PC-9 (cell line): ENCODE results near the gene EFNA3. TPM values are rescaled to one million over a fixed set of nuclear protein-coding genes. Genes with fewer than 3 reads are reported as not detected.

Experiments
- BruUV-seq: library from RNA; stranded (reverse); fragments of 400-500 nt; replicated peaks from 2 replicates; lab custom pipeline; 2021; lab: Mats Ljungman, UMichigan
- CTCF ChIA-PET: fragments of 300-600 bp; sonication (Branson Sonifier 250); formaldehyde crosslinking; loops from one replicate; lab custom pipeline; 2022; ENCODE audit warnings: antibody characterized with exemption; lab: Charles Lee
- POLR2A ChIA-PET: fragments of 300-600 bp; sonication (Branson Sonifier 250); formaldehyde crosslinking; loops from one replicate; lab custom pipeline; 2022; ENCODE audit warnings: antibody characterized with exemption; ENCODE audit not compliant: unreplicated experiment; lab: Charles Lee
- DNase-seq, 2 experiments: peaks; one replicate each; pipeline versions ENCODE4 v3.0.0 to v3.0.0-alpha.2; 2015 to 2022; ENCODE audit warnings: mixed read lengths in 1 of 2
- H2AFZ ChIP-seq: fragments of 200-600 bp; sonication (generic); 2 replicates; pipeline ENCODE4 v1.8.1; 2017; ENCODE audit warnings: antibody characterized with exemption
- H3F3A ChIP-seq: fragments of 200-600 bp; sonication (generic); 2 replicates; pipeline ENCODE4 v1.8.1; 2017; ENCODE audit warnings: antibody characterized with exemption, mild to moderate bottlenecking, low read depth; ENCODE audit not compliant: insufficient read depth
- H3K27ac ChIP-seq: fragments of 200-600 bp; sonication (generic); 2 replicates; pipeline ENCODE4 v1.6.1; 2016; ENCODE audit warnings: mixed run types
- H3K27me3 ChIP-seq: fragments of 200-600 bp; sonication (generic); 2 replicates; pipeline ENCODE4 v1.6.1; 2016; ENCODE audit warnings: low read depth, mixed run types; ENCODE audit not compliant: insufficient read depth
- H3K36me3 ChIP-seq: fragments of 200-600 bp; sonication (generic); 2 replicates; pipeline ENCODE4 v1.6.1; 2016; ENCODE audit warnings: low read depth, mixed run types
- H3K4me1 ChIP-seq: fragments of 200-600 bp; sonication (generic); replicated peaks from 2 replicates; pipeline ENCODE4 v1.6.1; 2016; ENCODE audit warnings: mixed run types; ENCODE audit not compliant: insufficient read depth
- H3K4me2 ChIP-seq: fragments of 200-600 bp; sonication (generic); 2 replicates; pipeline ENCODE4 v1.6.1; 2017; ENCODE audit warnings: mixed run types
- H3K4me3 ChIP-seq: fragments of 200-600 bp; sonication (generic); 2 replicates; pipeline ENCODE4 v1.6.1; 2016; ENCODE audit warnings: mixed run types
- H3K79me2 ChIP-seq: fragments of 200-600 bp; sonication (generic); 2 replicates; pipeline ENCODE4 v1.6.1; 2017; ENCODE audit warnings: low read depth, mixed run types
- H3K9me2 ChIP-seq: fragments of 200-600 bp; sonication (generic); 2 replicates; pipeline ENCODE4 v1.8.1; 2017; ENCODE audit warnings: mild to moderate bottlenecking; ENCODE audit not compliant: insufficient read depth
- H3K9me3 ChIP-seq: fragments of 200-600 bp; sonication (generic); 2 replicates; pipeline ENCODE4 v1.8.1; 2016; ENCODE audit warnings: low read depth; ENCODE audit not compliant: insufficient read depth
- H4K20me1 ChIP-seq: fragments of 200-600 bp; sonication (generic); 2 replicates; pipeline ENCODE4 v1.8.1; 2017; ENCODE audit not compliant: insufficient read depth
- EZH2 ChIP-seq: fragments of 200-600 bp; sonication (generic); IDR thresholded peaks from 2 replicates; pipeline ENCODE4 v1.8.0; 2017; ENCODE audit warnings: antibody characterized with exemption, low read depth
- intact Hi-C: fragments of 100-400 bp; cut with micrococcal nuclease; formaldehyde crosslinking; loops from one replicate; pipeline ENCODE4 v1.10.0; 2022; ENCODE audit not compliant: unreplicated experiment
- total RNA-seq: library from RNA; stranded (reverse); gene quantifications from 2 replicates; pipeline ENCODE4 v1.2.3, GENCODE V29; 2021
- TF ChIP-seq, protein P1 (sequence below): fragments of 200-600 bp; sonication (generic); conservative IDR thresholded peaks from 2 replicates; pipeline ENCODE4 v1.6.1; 2017; ENCODE audit warnings: mixed run types, antibody characterized with exemption, mild to moderate bottlenecking, moderate library complexity

Gene EFNA3
- total RNA-seq, 1 experiment from 2014 or later: 6.7 TPM

DNA sequence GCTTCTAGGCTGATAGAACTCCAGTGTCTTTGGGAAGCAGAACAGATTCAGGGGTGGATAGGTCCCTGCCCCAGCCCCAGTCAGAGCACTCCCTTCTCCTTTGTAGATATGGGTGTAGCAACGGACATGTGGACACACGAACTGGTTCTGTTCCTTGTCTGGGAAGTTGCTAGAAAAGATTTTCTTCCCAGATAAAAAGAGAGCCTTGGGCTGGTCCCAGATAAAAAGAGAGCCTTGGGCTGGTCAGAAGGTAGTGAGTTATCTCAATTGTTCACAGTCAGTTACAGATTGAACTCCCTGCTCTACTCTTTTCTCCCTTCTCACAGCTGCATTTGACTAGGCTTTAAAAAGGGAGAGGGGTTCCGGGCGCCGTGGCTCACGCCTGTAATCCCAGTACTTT, 41.6 kb downstream of the EFNA3 start:
- BruUV-seq: no TSS peak
- ChIA-PET CTCF (no interaction called here), POLR2A (no interaction called here)
- Histone ChIP-seq H3K4me3 (no peak overlapping the region), H3K36me3 (no peaks in the 10 kb centered on the region), H2AFZ (no peak overlapping the region), H3F3A (peaks cover 25% of the 10 kb centered on the region), H3K79me2 (no peaks in the 10 kb centered on the region), H4K20me1 (no peaks in the 10 kb centered on the region), H3K9me2 (no peaks in the 10 kb centered on the region), H3K4me1 (peaks cover 21% of the 10 kb centered on the region), H3K4me2 (no peak overlapping the region), H3K27me3 (no peaks in the 10 kb centered on the region), H3K9me3 (no peaks in the 10 kb centered on the region), H3K27ac (no peak overlapping the region)
- intact Hi-C loops: no loop called here
- TF ChIP-seq, protein P1, sequence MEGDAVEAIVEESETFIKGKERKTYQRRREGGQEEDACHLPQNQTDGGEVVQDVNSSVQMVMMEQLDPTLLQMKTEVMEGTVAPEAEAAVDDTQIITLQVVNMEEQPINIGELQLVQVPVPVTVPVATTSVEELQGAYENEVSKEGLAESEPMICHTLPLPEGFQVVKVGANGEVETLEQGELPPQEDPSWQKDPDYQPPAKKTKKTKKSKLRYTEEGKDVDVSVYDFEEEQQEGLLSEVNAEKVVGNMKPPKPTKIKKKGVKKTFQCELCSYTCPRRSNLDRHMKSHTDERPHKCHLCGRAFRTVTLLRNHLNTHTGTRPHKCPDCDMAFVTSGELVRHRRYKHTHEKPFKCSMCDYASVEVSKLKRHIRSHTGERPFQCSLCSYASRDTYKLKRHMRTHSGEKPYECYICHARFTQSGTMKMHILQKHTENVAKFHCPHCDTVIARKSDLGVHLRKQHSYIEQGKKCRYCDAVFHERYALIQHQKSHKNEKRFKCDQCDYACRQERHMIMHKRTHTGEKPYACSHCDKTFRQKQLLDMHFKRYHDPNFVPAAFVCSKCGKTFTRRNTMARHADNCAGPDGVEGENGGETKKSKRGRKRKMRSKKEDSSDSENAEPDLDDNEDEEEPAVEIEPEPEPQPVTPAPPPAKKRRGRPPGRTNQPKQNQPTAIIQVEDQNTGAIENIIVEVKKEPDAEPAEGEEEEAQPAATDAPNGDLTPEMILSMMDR: no peak
- TF ChIP-seq EZH2: no peak
- DNase-seq: no peak

DNA sequence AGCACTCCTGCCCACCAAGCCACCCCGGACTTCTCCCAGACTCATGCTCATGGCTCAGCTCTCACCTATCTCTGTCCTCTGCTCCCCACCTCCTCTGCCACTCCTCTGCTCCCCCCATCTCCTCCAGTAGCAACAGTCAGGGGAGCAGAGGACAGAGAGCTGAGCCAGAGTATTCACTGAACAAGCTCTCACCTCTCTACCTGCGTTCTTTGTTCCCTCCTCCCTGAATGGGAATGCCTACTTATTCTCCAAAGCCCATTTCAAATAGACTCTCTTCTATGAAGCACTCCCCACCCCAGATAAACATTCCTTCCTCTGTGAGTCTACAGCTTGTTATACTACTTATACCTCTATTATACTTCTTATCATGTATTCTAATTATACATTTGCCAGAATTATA, 42.6 kb downstream of the EFNA3 start:
- Histone ChIP-seq H3K4me2 (no peak overlapping the region), H3K9me2 (no peaks in the 10 kb centered on the region), H3K79me2 (no peaks in the 10 kb centered on the region), H3F3A (peaks cover 33% of the 10 kb centered on the region), H3K9me3 (no peaks in the 10 kb centered on the region), H4K20me1 (no peaks in the 10 kb centered on the region), H2AFZ (no peak overlapping the region), H3K27me3 (no peaks in the 10 kb centered on the region), H3K27ac (no peak overlapping the region), H3K4me1 (peaks cover 31% of the 10 kb centered on the region), H3K4me3 (no peak overlapping the region), H3K36me3 (no peaks in the 10 kb centered on the region)
- TF ChIP-seq, protein P1: no peak
- TF ChIP-seq EZH2: no peak
- CTCF ChIA-PET: interaction anchor here (0.5 kb wide), 1 partner anchor 46 kb away, joined by 3 read pairs; no protein-coding TSS in a partner anchor
- no TSS peak for BruUV-seq
- DNase-seq: no peak
- intact Hi-C loops: no loop called here
- POLR2A ChIA-PET: no interaction called here

DNA sequence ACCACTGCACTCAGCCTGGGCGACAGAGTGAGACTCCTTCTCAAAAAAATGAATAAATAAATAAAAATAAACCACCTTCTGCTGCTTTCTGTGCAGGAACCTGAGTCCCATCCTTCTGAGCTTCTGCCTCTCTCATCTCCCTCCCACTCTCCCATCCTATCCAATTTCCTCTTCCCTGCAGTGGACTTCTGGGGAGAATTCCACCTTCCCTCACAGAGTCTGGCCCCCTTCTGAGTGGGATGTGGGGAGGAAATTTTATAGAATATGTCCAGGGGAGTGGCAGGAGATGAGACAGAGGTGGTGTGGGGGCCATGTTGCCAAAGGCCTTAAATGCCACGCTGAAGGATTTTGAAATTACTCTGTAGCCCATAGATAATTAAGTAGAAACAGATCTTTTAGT, 43.7 kb downstream of the EFNA3 start:
- Histone ChIP-seq H3K27ac (no peak overlapping the region), H4K20me1 (no peaks in the 10 kb centered on the region), H3K9me2 (no peaks in the 10 kb centered on the region), H2AFZ (no peak overlapping the region), H3K36me3 (no peaks in the 10 kb centered on the region), H3F3A (peaks cover 38% of the 10 kb centered on the region), H3K27me3 (no peaks in the 10 kb centered on the region), H3K4me1 (peaks cover 39% of the 10 kb centered on the region), H3K9me3 (no peaks in the 10 kb centered on the region), H3K4me3 (no peak overlapping the region), H3K79me2 (no peaks in the 10 kb centered on the region), H3K4me2 (no peak overlapping the region)
- BruUV-seq: no TSS peak
- intact Hi-C loops: no loop called here
- ChIA-PET POLR2A (no interaction called here), CTCF (interaction anchor here (0.6 kb wide), 1 partner anchor 10 kb away, joined by 5 read pairs; no protein-coding TSS in a partner anchor)
- no peak for DNase-seq
- no peak for TF ChIP-seq EZH2
- TF ChIP-seq, protein P1: no peak
